GM20431 (cell line): ENCODE data around the gene TANGO6.

ENCODE experiments used
- in situ Hi-C: fragments of 300-500 bp; cut with MseI, MboI; formaldehyde crosslinking; loops from one replicate; pipeline ENCODE4 v1.15.0; 2020; ENCODE audit warnings: low sequenced_read_pairs; ENCODE audit not compliant: unreplicated experiment

TANGO6 gene

DNA sequence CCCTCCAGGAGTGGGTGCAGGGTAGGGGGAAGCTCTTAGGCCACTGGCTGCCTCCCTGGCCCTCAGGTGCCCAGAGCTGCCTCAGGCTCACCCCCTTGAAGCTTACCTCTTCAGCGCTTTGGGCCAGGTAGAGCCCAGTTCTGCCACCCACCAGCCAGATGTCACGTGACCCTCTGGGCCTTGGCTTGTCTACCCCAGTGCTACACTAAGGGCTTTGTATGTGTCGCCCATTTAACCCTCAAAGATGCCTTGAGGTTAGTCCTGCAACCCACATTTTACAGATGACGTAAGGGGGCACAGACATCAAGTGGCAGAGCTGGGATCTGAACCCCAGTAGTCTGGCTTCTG lies 265.5 kb downstream of the TANGO6 start:
- in situ Hi-C loops, result loop anchor here (25.0 kb wide), 3 partner anchors 222 to 572 kb away; partner anchors contain the start of gene ZFP90

- in situ Hi-C loops, result loop anchor here (25.0 kb wide), 3 partner anchors 222 to 572 kb away; partner anchors contain the start of gene ZFP90
Observed at GRCh38 chr16:69109486-69110270, 266.3 kb downstream of the TANGO6 start.

DNA sequence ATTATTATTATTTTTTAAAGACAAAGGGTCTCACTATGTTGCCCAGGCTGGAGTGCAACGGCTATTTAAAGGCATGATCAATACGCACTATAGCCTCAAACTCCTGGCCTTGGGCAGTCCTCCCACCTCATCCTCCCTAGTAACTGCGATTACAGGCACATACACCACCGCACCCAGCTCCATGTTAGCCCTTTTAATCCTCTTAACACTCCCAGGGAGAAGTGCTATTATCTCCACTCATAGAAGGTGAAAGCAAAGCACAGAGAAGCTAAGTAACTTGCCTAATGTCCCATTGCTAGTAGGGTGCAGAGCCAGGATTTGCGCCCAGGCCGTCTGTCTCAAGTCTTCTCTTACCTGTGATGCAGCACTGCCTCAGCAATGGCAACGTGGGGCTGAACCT lies 267.1 kb downstream of the TANGO6 start:
- in situ Hi-C loops, result loop anchor here (25.0 kb wide), 3 partner anchors 223 to 573 kb away; partner anchors contain the start of gene ZFP90

DNA sequence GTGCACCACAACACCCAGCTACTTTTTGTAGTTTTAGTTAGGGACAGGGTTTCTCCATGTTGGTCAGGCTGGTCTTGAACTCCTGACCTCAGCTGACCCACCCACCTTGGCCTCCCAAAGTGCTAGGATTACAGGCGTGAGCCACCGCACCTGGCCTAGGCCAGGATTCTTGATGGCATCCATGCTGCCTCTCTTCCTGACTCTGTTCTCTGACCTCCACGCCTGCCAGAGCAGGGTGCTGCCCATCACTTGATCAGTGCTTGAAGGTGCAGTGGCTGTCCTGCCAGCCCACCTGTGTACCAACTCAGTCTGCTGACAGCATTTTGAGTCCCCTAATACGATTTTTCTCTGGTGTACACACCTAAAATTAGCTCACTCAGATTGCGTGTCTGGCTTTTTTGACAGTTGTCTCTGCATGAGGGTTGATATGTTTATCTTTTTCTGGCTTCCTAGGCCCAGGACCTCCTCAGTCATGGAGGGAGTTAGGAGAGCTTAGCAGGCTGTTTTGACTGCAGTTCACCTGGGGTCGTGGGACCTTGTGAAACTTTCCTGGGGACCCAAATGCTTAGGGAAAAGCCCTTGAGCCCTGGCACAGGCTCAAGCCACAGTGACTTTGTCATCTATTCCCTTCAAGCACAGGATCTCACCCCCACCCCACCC lies 268.0 kb downstream of the TANGO6 start:
- in situ Hi-C loops, result loop anchor here (25.0 kb wide), 3 partner anchors 224 to 574 kb away; partner anchors contain the start of gene ZFP90

- in situ Hi-C loops, result loop anchor here (25.0 kb wide), 3 partner anchors 225 to 575 kb away; partner anchors contain the start of gene ZFP90
Observed at GRCh38 chr16:69111876-69112230, 268.5 kb downstream of the TANGO6 start.

DNA sequence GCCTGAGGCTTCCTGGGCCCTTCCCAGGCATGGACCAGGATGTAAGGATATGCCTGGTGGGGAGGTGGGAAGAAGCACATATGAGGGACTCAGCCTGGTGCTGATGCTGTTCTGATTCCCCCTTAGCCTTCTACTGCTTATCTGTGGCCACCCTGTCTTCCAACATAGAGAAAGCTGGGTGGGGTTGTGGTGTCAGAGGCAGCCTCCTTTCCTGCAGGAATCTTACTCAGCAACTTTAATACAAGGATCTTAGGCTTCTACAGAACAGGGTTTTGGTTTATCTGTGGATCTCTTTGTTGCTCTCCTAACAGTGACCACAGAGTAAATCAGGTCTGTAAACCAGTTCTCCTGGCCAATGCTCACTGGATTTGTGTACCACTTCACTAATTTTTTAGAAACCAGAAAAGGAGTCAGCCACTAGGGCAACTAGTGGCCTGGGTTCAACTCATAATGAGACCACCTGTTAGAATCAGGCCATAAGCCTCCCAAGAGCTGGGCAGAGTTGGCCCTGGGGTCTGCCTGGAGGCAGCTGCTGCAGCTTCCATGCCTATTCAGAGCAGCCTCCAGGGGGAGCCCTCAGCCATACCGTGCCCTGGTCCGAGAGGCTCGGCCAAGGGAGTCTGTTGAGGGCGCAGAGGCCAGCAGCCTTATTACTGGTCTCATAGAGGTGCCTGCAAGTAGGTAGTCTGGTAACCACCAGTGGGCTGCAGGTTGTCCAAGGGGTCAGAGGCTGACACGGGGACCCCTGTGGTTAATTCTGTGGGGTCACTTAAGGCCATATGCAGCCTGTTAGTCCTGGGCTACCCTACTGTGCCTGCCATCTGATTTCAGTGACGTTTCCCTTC lies 269.2 kb downstream of the TANGO6 start:
- in situ Hi-C loops, result loop anchor here (25.0 kb wide), 3 partner anchors 225 to 575 kb away; partner anchors contain the start of gene ZFP90

GRCh38 chr16:69113216-69113615 lies 269.9 kb downstream of the TANGO6 start:
- in situ Hi-C loops, result loop anchor here (25.0 kb wide), 3 partner anchors 226 to 576 kb away; partner anchors contain the start of gene ZFP90

GRCh38 chr16:69114346-69114975 lies 271.1 kb downstream of the TANGO6 start:
- in situ Hi-C loops, result loop anchor here (25.0 kb wide), 3 partner anchors 227 to 577 kb away; partner anchors contain the start of gene ZFP90

DNA sequence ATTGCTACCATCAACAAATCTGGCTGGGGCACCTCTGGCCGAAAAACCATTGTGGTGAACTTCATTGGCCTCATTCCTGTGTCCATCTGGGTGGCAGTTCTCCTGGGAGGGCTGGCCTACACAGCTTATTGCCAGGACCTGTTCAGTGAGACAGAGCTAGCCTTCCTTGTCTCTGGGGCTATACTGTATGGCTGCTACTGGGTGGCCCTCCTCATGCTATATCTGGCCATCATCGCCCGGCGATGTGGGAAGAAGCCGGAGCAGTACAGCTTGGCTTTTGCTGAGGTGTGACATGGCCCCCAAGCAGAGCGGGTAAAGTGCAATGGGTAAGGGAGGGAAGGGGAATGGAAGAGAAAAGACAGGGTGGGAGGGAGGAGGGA lies 271.6 kb downstream of the TANGO6 start:
- in situ Hi-C loops, result loop anchor here (25.0 kb wide), 3 partner anchors 228 to 578 kb away; partner anchors contain the start of gene ZFP90

DNA sequence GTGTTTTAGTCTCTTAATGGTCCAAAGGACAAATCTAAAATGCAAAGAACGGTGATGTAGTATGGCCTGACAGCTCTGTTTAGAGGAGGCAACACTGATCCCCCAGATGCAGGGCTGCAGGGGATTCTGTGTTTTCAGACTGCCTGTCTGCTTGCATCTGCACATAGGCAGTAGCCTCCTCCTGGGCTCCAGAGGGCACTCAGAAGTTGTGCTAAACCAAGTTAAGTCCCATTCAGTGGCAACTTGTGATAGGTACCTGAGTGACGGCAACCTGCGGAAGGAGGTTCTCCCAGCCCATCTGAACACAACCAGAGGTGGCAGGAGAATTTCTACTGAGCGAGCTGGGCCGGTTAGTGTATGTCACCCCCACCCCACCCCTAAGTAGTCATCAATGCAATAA lies 272.0 kb downstream of the TANGO6 start:
- in situ Hi-C loops, result loop anchor here (25.0 kb wide), 3 partner anchors 228 to 578 kb away; partner anchors contain the start of gene ZFP90

GRCh38 chr16:69115837-69116236 lies 272.5 kb downstream of the TANGO6 start:
- in situ Hi-C loops, result loop anchor here (25.0 kb wide), 3 partner anchors 229 to 579 kb away; partner anchors contain the start of gene ZFP90

- in situ Hi-C loops, result loop anchor here (25.0 kb wide), 3 partner anchors 229 to 579 kb away; partner anchors contain the start of gene ZFP90
Observed at GRCh38 chr16:69116256-69116875, 273.0 kb downstream of the TANGO6 start.

GRCh38 chr16:69116906-69117305 lies 273.6 kb downstream of the TANGO6 start:
- in situ Hi-C loops, result loop anchor here (25.0 kb wide), 3 partner anchors 230 to 580 kb away; partner anchors contain the start of gene ZFP90

- in situ Hi-C loops, result loop anchor here (25.0 kb wide), 3 partner anchors 231 to 581 kb away; partner anchors contain the start of gene ZFP90
Observed at GRCh38 chr16:69118468-69118867, 275.1 kb downstream of the TANGO6 start.

GRCh38 chr16:69118994-69119393 lies 275.7 kb downstream of the TANGO6 start:
- in situ Hi-C loops, result loop anchor here (25.0 kb wide), 3 partner anchors 232 to 582 kb away; partner anchors contain the start of gene ZFP90

DNA sequence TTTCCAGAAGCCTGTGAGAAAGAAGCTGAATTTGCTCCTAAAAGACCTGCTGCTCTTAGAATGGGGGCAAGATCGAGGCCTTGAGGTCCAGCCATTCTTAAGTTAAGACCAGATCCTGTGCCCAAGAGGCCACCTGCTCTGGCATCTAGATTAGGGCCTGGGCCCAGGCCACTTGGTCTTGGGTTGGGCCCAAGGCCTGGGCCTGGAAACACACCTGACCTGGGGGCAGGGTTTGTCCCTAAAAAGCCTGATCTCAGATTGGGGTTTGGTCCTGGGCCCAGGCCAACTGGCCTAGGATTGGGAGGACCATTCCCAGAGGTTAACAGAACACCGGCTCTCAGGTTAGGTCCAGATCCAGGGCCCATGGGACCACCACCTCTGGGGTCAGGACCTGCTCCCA lies 276.2 kb downstream of the TANGO6 start:
- in situ Hi-C loops, result loop anchor here (25.0 kb wide), 3 partner anchors 232 to 582 kb away; partner anchors contain the start of gene ZFP90

GRCh38 chr16:69120096-69120664 lies 276.8 kb downstream of the TANGO6 start:
- in situ Hi-C loops, result loop anchor here (25.0 kb wide), 3 partner anchors 233 to 583 kb away; partner anchors contain the start of gene ZFP90

GRCh38 chr16:69123910-69124309 lies 280.6 kb downstream of the TANGO6 start:
- in situ Hi-C loops, result loop anchor here (25.0 kb wide), 3 partner anchors 237 to 587 kb away; partner anchors contain the start of gene ZFP90
